ENCODE results near the gene CAMTA1.

- TF ChIP-seq CTCF (IDR thresholded peaks at IDR 0.05; ENCODE audit: insufficient read depth, low read length, poor library complexity, severe bottlenecking) (no peak), EZH2phosphoT487 (conservative IDR thresholded peaks at IDR 0.05; ENCODE audit: low read length) (no peak)
Measured at GRCh38 chr1:7657287-7658016, 872.2 kb downstream of the CAMTA1 start.

Measured in SU-DHL-6 (cell line).